ENCODE measurements around the gene ZNF844.
"Not testable (repeated sequence)": the region's sequence is repeated elsewhere in the genome, so short reads cannot be mapped to it uniquely, and the experiment has no call there.

Gene ZNF844

DNA sequence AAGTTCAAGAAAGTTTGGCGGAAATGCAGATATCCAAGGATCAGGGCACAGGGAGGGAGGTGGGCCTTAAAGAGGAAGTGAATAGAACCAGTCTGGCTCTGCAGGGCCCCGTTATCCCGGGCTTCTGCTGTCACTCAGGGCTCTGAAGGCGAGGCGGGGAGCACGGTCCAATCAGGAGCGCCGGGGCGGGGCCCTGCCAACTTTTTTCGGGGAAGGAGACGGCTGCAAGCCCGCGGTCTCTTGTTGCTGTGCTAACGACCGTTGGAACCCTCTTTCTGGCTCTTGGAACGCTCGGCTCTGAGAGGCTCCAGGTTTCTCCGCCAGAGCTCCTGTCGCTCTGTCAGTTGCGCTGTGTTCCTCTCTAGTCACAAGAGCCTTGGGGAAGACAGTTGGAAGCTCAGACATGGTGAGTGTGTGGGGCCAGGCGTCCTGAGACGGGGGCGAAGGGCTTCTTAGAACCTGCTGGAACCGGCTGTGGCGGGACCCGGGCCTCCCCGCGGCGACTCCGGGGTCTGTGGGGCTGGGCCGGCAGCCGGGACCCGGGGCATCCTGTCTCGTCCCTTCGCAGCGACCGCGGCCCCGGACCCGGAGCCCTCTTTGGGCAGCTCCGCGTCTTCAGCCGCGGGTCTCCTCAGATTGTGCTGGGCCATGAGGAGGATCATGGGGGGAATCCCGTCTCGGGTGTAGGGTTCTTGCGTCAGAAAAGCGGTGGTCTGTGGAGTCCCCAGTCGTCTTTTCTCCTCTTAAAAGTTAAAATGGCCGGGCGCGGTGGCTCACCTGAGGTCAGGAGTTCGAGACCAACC is 27.7 kb downstream of the ZNF844 start:
- DNase-seq (ENCODE audit: low spot score): no peak

DNA sequence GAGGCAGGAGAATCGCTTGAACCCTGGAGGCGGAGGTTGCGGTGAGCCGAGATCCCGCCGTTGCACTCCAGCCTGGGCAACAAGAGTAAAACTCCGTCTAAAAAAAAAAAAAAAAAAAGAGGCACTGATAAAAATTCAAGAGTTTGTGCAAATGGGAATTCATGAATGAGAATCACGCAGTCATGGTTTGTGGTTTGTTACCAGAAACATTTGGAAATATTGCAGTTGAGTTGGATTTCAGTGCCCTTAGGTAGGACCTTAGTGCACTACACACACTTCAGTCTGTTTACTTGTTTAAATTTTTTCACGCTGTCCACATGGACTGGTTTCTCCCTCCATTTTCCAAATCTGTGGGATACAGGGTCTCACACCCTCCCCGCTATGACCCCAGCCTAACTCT is 28.4 kb downstream of the ZNF844 start:
- no peak for DNase-seq (ENCODE audit: low spot score)

DNA sequence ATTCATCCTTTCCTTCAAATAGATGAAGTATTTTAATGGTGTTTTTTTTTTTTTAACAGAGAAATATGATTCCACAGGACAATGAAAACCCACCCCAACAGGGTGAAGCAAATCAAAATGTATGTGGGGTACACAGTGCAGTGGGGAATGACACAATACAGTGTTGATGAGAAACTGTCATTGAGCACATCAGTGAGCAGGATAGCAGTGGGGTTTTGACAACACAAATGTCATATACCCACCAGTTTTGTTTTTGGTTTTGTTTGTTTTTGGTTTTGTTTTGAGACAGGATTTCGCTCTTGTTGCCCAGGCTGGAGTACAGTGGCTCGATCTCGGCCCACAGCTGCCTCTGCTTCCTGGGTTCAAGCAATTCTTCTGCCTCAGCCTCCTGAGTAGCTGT is 29.2 kb downstream of the ZNF844 start:
- no peak for DNase-seq (ENCODE audit: low spot score)

DNA sequence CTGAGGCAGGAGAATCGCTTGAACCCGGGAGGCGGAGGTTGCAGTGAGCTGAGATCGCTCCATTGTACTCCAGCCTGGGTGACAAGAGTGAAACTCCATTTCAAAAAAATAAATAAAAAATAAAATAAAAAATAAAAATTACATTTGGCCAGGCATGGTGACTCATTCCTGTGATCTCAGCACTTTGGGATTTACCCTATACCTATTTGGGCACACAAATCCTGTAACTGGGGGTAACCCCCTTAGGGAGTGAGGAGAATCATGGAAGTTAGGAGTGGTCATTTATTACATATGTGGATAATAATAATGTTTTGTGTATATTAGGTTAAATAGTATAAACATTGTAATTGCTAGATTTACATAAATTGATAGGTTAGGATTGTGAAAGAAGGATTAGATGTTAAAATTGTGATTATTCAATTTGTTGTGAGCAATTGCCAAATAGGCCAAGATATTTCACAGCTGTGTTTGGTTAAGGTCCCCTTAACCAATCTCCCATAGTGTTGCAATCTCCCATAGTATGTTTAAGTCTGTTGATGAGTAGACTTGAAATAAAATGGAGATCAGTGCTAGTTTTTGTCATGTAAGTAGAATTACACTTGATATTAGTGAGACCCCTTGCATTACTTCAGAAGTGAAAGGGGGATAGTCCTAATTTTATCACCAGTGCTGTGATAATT is 30.7 kb downstream of the ZNF844 start:
- DNase-seq (ENCODE audit: low spot score): no peak

DNA sequence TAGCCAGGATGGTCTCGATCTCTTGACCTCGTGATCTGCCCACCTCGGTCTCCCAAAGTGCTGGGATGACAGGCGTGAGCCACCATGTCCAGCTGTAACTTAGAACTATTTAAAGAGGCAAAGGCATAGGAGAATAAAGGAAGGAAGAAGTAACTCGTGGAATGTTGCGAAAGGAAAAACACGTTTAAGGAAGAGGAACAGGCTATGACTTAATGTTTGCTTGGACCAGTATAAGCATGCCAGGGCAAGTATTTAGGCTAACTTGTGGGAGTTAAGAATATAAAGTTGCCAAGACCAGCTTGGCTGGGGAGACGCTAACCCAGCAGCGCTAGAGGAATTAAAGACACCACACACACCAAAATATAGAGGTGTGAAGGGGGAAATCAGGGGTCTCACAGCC is 33.5 kb downstream of the ZNF844 start:
- DNase-seq (ENCODE audit: low spot score): no peak

DNA sequence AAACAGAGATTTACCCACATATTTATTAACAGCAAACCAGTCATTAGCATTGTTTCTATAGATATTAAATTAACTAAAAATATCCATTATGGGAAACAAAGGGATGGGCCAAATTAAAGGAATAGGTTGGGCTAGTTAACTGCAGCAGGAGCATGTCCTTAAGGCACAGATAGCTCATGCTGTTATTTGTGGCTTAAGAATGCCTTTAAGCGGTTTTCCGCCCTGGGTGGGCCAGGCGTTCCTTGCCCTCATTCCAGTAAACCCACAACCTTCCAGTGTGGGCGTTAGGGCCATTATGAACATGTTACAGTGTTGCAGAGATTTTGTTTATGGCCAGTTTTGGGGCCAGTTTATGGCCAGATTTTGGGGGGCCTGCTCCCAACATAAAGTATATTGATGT is 39.4 kb downstream of the ZNF844 start:
- not testable (repeated sequence) for DNase-seq (ENCODE audit: low spot score)

DNA sequence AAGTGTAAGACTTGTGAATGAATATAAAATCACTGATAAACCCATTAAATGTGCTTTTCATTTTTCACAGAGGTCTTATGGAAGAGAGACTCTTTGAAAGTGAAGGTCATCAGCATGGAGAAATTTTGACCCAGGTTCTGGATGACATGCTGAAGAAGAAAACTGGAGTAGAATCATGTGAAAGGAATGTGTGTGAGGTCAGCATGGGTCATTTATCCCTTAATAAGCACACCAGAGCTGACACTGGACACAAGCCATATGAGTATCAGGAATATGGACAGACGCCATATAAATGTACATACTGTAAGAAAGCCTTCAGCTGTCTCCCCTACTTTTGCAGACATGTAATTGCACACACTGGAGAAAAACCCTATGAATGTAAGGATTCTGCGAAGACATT is 46.6 kb downstream of the ZNF844 start:
- no peak for DNase-seq (ENCODE audit: low spot score)

DNA sequence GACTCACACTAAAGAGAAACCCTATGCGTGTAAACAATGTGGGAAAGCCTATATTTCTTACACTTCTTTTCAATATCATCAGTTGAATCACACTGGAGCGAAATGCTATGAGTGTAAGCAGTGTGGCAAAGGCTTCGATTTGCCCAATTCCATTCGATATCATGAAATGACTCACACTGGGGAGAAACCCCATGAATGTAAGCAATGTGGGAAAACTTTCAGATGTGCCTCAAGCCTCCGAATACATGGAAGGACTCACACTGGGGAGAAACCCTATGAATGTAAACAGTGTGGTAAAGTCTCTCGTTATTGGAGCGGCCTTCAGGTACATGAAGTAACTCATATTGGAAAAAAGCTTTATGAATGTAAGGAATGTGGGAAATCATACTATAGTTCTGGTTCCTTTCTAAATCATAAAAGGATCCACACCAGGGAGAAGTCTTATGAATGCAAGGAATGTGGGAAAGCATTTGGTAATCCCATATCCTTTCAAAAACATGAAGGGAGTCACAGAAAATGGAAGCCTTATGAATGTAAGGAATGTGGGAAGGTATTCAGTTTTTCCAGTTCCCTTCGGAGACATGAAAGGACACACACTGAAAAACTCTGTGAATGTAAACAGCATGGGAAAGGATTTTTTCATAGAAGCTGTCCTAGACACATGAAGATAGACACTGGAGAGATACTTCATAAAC is 47.6 kb downstream of the ZNF844 start:
- no peak for DNase-seq (ENCODE audit: low spot score)

DNA sequence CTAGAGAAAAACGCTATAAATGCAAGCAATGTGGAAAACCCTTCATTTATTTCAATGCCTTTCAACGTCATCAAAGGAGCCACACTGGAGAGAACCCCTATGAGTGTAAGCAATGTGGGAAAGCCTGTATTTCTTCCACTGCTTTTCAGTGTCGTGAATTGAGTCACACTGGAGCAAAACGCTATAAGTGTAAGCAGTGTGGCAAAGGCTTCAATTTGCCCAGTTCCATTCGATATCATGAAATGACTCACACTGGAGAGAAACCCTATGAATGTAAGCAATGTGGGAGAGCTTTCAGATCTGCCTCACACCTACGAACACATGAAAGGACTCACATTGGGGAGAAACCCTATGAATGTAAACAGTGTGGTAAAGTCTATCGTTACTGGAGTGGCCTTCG is 48.2 kb downstream of the ZNF844 start:
- no peak for DNase-seq (ENCODE audit: low spot score)

DNA sequence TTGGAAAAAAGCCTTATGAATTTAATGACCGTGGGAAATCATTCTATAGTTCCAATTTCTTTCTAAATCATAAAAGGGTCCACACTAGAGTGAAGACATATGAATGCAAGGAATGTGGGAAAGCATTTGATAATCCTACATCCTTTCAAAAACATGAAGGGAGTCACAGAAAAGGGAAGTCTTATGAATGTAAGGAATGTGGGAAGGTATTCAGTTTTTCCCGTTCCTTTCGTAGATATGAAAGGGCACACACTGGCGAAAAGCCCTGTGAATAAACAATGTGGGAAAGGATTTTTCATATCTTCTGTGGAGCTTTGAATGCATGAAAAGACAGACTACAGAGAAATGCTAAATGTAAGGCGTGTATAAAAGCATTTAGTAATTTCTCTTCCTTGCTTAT is 48.6 kb downstream of the ZNF844 start:
- no peak for DNase-seq (ENCODE audit: low spot score)

DNA sequence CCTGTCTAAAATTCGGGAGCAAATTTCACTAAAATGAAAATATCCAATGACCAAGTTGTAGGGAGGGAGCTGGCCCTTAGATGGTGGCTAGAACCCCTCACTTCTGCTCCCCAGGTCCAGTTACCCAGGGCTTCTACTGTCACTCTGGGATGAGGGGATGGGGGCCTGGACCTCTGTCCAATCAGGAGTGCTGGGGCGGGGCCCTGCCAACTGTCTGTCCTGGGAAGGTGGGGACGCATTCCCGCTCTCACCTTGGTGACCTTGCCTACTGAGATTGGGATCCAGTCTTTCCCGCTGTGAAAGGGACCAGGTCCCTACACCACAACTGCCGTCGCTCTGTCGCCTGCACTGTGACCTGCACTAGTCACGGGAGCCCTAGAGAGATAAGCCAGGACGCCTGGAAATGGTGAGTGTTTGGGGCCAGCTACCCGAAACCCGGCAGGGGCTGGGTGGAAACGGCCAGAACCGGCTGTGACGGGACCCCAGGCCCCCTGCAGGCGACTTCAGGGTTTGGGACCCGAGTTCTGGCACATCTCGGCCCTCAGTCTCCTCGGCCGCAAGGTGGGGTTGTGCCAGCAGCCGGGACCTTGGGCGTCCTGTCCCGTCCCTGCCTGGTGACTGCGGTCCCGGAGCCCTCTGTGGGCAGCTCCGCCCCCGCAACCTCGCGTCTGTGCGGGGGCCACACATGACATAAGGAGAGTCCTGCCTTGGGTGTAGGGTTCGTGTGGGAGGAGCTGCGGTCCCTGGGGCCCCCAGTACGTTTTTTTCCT is 52.9 kb downstream of the ZNF844 start:
- DNase-seq (ENCODE audit: low spot score): no peak

DNA sequence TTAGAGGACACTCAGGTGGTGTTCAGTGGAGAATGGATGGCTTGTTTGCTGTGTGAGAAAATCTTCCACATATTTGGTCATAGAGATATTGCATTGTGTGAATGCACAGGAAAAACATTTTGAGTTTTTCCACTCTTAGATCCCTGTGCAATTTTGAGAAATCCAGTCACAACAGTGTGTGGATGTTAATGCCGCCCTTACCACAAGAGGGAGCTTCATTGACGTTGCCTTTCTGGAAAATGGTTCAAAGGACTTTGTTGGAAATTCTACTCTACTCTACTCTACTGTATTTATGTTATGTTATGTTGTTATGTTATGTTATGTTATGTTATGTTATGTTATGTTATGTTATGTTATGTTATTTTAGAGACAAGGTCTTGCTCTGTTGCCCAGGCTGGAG is 62.2 kb downstream of the ZNF844 start:
- no peak for DNase-seq (ENCODE audit: low spot score)
